SHP77 (cell line): ENCODE data around the gene CARMIL1.

Experiments used
- DNase-seq, 2 experiments: peaks; one replicate each; lab custom pipeline; 2025; lab: John Stamatoyannopoulos, UW

Gene CARMIL1

GRCh38 chr6:25446830-25447569, 167.8 kb downstream of the CARMIL1 start:
- DNase-seq = no peak

DNA sequence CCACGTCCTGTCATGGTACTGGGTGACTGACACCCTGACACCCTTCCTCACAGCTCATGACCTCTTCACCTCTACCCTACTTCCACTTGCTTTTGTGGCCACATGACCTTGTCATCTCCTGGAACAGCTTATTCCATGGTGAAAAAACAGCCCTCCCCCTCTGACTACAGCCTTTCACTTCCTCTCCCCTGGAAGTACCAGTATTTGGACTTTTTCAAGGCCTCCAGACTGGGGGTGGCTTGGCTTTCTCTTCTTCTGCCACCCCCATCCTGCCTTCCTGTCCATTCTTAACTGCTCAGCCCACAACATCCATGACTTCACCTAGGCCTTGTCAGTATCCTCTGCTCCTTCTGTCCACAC, 168.4 kb downstream of the CARMIL1 start:
- no peak for DNase-seq

DNA sequence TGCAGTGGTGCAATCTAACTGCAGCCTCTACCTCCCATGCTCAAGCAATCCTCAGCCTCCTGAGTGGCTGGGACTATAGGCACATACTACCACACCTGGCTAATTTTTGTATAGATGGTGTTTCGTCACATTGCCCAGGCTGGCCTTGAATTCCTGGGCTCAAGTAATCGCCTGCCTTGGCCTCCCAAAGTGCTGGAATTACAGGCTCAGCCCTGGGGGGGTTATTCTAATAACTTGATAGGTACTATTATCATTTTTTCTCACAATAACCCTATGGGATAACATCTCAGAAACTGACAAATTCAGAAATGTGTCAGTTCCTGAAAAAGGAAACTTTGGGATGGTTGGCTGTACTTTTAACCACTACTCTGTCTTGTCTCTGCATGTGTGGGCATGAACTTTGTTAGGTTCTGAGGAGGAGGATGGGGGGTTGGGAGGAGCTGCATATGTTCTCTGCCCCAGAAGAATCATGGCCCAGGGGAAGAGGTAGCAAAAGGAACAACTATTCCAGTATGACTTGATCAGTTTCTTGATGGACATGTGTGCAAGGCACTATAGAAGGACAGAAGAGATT, 169.9 kb downstream of the CARMIL1 start:
- DNase-seq = no peak

GRCh38 chr6:25449774-25450173, 170.6 kb downstream of the CARMIL1 start:
- no peak for DNase-seq

GRCh38 chr6:25450469-25451198, 171.5 kb downstream of the CARMIL1 start:
- DNase-seq = no peak

- DNase-seq = no peak
Observed at GRCh38 chr6:25452031-25452430, 172.9 kb downstream of the CARMIL1 start.

DNA sequence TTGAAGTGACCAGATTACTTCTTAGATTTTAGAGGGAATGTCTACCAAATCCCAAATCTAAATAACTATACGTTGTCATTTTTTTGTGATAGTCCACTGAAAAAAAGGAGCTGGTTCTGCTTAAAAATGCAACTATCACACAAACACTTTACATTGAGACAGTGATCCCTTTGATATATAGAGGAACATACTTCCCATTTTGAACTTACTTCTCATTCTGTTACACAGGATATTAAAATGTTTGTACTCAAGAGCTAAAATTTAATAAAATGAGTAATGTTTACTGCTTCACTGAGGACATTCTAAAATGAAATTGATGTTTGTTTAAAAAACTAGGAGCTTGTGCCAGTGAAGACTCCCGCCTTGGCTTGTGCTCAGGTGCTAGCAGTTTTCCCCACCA, 174.1 kb downstream of the CARMIL1 start:
- no peak for DNase-seq

DNA sequence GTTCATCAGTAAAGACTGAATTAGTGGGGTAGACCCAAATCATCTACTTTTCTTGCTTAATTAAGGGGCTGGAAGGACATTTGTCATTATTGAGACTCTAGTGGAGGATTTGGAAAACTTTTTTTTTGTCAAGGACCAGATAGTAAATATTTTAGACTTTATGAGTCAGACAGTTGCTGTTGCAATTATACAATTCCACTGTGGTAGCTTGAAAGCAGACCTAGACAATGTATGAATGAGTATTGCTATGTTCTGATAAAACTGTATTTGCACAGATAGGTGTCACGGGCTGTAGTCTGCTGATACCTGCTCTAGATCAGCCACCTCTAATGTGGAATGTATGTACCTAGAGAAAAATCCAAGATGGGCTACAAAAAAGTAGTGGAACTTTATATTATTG, 175.0 kb downstream of the CARMIL1 start:
- no peak for DNase-seq

DNA sequence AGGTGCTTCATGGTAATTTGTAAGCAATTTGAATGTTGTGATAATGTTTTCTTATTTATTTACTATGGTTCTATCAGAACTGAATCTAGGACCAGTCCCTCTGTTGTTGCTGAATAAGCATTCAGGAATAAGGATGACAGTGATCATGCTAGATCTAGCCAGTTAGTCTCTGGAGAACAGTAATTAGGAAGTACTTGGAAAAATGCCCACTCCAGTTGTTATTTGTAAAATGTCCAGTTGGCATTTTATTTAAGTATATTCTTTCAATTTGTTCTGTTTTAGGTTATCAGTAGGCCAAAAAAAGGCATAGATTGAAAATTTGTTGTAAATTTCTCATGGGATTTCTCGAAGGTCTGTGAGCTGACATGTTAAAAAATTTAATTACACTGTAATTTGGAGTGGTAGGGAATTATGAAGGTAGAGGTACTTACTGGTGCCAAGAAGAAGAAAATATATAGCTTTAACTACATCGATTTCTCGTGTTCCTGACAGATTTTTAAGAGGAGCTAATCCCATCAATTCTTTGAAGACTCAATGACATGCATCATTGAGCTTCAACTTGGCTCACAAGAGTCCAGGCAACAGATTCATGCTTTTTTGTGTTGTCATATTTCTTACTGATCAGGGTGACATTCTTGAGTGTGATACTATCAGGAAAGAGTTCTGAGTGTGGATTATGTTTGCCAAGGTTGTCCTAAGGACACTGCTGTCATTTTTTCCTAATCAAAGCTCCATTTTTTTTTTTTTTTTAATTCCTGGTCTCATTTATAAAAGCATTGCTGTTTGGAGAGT, 177.3 kb downstream of the CARMIL1 start:
- DNase-seq = no peak

- no peak for DNase-seq
Observed at GRCh38 chr6:25457516-25457915, 178.3 kb downstream of the CARMIL1 start.

DNA sequence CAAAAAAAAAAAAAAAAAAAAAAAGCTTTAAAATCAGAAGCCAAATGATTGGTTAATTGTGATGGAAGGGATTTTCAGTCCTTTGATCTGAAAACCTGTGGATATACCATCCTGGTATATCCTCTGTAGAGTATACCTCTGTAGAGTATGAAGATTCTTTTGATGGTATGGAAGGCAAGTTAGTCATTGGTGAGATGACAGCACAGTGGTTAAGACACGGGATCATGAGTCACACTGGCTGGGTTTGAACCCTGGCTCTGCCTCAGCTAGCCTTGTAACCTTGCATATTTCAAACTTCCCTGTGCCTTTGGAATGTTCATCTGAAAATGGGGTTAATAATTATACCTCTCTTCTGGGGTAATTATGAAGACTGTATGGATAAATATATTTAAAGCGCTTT, 179.3 kb downstream of the CARMIL1 start:
- DNase-seq = no peak

- no peak for DNase-seq
Observed at GRCh38 chr6:25462235-25462897, 183.2 kb downstream of the CARMIL1 start.

DNA sequence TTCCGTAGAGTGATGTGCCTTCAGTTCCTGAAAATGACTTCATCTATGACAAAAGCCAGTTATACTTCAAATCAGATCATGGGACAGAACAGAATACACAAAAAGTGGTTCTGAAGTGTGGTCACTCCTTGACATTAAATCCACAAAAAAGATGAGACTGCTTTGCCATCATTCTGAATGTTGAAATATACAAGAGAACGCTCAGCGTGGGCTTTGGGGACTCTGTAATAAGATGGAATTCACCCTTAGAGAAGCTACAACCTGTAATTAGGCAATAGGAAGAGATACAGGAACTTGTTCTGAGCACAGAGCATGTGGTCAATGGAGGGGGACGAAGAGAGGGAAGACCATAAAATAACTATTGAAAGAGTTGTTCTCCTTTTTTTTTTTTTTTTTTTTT, 184.3 kb downstream of the CARMIL1 start:
- no peak for DNase-seq

DNA sequence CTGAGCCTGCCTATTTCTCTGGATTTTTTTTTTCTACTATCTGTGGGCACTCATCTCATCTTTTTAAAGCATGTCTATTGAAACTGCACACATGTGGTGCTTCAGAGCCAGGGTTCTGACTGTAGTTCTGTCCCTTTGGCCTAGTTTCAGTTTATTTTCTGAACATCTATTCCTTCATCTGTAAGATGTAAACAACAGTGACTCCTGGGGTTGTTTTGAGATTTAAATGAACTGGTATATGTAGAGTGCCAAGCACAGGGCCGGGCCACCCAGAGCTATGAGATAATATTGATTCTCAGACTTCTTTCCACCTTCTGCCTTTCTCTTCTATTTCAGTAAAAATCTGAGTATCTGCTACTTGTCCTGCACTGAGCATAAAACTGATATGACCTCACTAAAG, 185.1 kb downstream of the CARMIL1 start:
- DNase-seq = no peak

- DNase-seq = no peak
Observed at GRCh38 chr6:25465941-25466340, 186.8 kb downstream of the CARMIL1 start.

GRCh38 chr6:25468881-25469280, 189.7 kb downstream of the CARMIL1 start:
- no peak for DNase-seq

DNA sequence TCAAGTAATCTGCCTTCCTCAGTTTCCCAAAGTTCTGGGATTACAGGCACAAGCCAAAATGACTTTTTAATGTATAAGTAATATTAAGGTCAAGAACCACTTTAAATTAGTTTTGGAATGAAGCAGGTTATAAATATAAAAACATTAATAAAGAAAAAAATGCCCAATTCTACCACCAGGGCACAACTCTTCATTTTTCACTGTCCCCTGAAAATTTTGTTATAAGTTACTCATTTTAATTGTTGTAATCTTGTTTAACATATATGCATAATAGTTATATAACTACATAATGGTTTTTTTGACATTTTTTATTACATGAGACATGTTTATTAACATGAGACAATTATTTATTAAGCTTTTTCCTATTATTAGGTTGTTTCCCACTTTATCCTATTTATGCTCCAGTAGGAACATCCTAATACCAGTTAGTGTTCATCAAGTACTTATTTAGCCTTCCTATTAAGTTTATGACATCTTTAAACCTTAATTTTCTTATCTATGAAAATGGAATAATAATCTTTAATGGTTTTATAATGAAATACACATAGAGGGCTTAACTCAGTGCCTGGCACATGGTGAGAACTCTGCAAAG, 190.7 kb downstream of the CARMIL1 start:
- DNase-seq = no peak

- DNase-seq = no peak
Observed at GRCh38 chr6:25472306-25472705, 193.1 kb downstream of the CARMIL1 start.

DNA sequence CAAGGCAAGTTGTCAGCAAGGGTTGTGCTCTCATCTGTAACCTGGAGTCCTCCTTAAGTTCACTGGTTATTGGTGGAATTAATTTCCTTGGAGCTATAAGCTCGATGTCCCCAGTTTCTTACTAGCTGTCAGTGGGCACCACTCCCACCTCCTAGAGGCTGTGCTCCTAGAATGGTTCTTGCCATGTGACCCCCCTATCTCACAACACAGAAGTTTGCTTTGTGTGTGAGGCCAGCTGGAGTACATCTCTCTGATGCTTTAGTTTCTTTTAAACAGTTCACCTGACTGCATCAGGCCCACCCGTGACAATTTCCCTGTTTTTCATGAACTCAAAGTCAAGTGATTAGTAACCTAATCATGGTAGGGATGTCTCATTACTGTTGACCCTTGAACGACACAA, 193.7 kb downstream of the CARMIL1 start:
- DNase-seq = no peak

- DNase-seq = no peak
Observed at GRCh38 chr6:25473447-25473846, 194.3 kb downstream of the CARMIL1 start.

GRCh38 chr6:25476126-25476525, 197.0 kb downstream of the CARMIL1 start:
- DNase-seq = no peak
